Neural progenitor cell (in vitro differentiated cells): Measurements from ENCODE around the gene PHF23.

Source experiments
- EZH2 ChIP-seq: fragments of 200-600 bp; sonication (generic); IDR thresholded peaks from 2 replicates; pipeline ENCODE4 v1.6.1; 2017; ENCODE audit warnings: antibody characterized with exemption, mild to moderate bottlenecking, moderate library complexity
- EZH2phosphoT487 ChIP-seq: fragments of 200-600 bp; sonication (generic); IDR thresholded peaks from 2 replicates; pipeline ENCODE4 v1.6.1; 2017; ENCODE audit warnings: antibody characterized with exemption
- TF ChIP-seq, protein P1 (sequence below): fragments of 200-600 bp; sonication (generic); IDR thresholded peaks from 2 replicates; pipeline ENCODE4 v1.5.1; 2017; ENCODE audit warnings: antibody characterized with exemption, mild to moderate bottlenecking

DNA sequence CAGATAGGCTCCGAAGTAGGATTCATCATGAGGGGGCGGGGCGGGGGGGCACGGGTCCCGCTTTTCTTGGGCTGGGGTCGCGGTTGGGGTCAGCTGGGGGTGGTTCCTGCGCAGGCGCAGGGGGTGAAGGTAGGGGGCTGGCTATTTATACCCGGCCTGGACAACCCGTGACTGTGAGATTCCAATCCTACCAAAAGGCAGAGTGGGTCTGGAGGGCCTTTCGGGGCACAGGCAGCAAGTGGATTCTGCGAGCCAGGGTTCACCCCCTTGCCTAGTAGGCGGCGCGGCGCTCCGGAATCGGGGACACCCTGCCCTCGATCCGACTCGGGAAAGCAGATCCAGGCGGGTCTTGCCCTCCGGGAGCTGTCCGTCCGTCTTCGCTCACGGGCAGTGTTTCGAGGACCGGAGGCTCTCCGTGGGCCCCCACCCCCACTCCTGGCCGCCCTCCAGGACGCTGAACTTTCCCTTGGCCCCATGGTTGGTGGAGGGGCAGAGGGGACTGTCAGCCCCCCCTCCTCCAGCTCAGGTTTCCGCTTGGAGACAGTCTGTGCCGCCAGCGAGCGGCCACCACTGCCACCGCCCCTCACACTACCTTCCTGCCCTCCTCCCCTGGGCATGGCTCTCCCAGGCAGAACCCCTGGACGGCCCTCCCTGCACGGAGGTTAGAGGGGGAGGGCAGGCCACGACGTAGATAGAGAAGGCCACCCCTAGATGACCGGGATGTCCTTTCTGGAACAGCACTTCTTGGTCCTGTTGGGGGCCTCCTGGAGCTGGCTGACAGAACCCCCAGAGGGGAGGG, 42.9 kb upstream of the PHF23 start:
- TF ChIP-seq, protein P1, sequence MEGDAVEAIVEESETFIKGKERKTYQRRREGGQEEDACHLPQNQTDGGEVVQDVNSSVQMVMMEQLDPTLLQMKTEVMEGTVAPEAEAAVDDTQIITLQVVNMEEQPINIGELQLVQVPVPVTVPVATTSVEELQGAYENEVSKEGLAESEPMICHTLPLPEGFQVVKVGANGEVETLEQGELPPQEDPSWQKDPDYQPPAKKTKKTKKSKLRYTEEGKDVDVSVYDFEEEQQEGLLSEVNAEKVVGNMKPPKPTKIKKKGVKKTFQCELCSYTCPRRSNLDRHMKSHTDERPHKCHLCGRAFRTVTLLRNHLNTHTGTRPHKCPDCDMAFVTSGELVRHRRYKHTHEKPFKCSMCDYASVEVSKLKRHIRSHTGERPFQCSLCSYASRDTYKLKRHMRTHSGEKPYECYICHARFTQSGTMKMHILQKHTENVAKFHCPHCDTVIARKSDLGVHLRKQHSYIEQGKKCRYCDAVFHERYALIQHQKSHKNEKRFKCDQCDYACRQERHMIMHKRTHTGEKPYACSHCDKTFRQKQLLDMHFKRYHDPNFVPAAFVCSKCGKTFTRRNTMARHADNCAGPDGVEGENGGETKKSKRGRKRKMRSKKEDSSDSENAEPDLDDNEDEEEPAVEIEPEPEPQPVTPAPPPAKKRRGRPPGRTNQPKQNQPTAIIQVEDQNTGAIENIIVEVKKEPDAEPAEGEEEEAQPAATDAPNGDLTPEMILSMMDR = no peak
- TF ChIP-seq EZH2 = no peak
- peak; percentile 19 for TF ChIP-seq EZH2phosphoT487
